Duodenal mucosa (tissue), 2 donors: ENCODE measurements around the gene AFAP1.

Source experiments
- H3K27ac ChIP-seq: one replicate; pipeline ENCODE4 v1.7.0; 2013; ENCODE audit warnings: low read depth, low read length
- H3K27me3 ChIP-seq, 2 donors: one replicate each; pipeline ENCODE4 v1.7.0; 2013; ENCODE audit warnings: low read length in 2 of 2, control low read depth in 1 of 2; ENCODE audit not compliant: insufficient read depth in 2 of 2, control insufficient read depth in 1 of 2
- H3K36me3 ChIP-seq, 2 donors: one replicate each; pipeline ENCODE4 v1.7.0; 2013; ENCODE audit warnings: low read length in 2 of 2, control low read depth in 1 of 2; ENCODE audit not compliant: insufficient read depth in 2 of 2, control insufficient read depth in 1 of 2
- H3K4me1 ChIP-seq, 2 donors: one replicate each; pipeline ENCODE4 v1.7.0; 2013; ENCODE audit warnings: low read length in 2 of 2, control low read depth in 1 of 2; ENCODE audit not compliant: insufficient read depth in 2 of 2, control insufficient read depth in 1 of 2
- H3K4me3 ChIP-seq, 2 donors: one replicate each; pipeline ENCODE4 v1.7.0; 2013; ENCODE audit warnings: low read length in 2 of 2, low read depth in 1 of 2
- H3K9ac ChIP-seq, 2 donors: one replicate each; pipeline ENCODE4 v1.7.0; 2013; ENCODE audit warnings: low read length in 2 of 2, low read depth in 1 of 2
- H3K9me3 ChIP-seq, 2 donors: one replicate each; pipeline ENCODE4 v1.7.0; 2013; ENCODE audit warnings: low read length in 2 of 2, control low read depth in 1 of 2; ENCODE audit not compliant: control insufficient read depth in 1 of 2

AFAP1 gene

GRCh38 chr4:7737268-7737645 lies 202.4 kb downstream of the AFAP1 start:
- no peaks in the 10 kb centered on the region for H3K4me1 ChIP-seq
- no peaks in the 10 kb centered on the region for H3K36me3 ChIP-seq
- H3K4me3 ChIP-seq: no peak overlapping the region
- no peak overlapping the region for H3K9ac ChIP-seq
- H3K27me3 ChIP-seq: no peaks in the 10 kb centered on the region
- no peaks in the 10 kb centered on the region for H3K9me3 ChIP-seq
- H3K27ac ChIP-seq: no peak overlapping the region

- Histone ChIP-seq H3K4me3 (no peak overlapping the region), H3K36me3 (no peaks in the 10 kb centered on the region), H3K9me3 (no peaks in the 10 kb centered on the region), H3K27me3 (no peaks in the 10 kb centered on the region), H3K9ac (no peak overlapping the region), H3K4me1 (no peaks in the 10 kb centered on the region), H3K27ac (no peak overlapping the region)
Measured at GRCh38 chr4:7736436-7737267, 203.0 kb downstream of the AFAP1 start.

GRCh38 chr4:7735961-7736360 lies 203.7 kb downstream of the AFAP1 start:
- H3K36me3 ChIP-seq: no peaks in the 10 kb centered on the region
- H3K27me3 ChIP-seq: no peaks in the 10 kb centered on the region
- no peaks in the 10 kb centered on the region for H3K4me1 ChIP-seq
- no peak overlapping the region for H3K4me3 ChIP-seq
- no peak overlapping the region for H3K27ac ChIP-seq
- no peak overlapping the region for H3K9ac ChIP-seq
- H3K9me3 ChIP-seq: no peaks in the 10 kb centered on the region

- no peaks in the 10 kb centered on the region for H3K4me1 ChIP-seq
- H3K27ac ChIP-seq: no peak overlapping the region
- H3K4me3 ChIP-seq: no peak overlapping the region
- no peaks in the 10 kb centered on the region for H3K9me3 ChIP-seq
- no peaks in the 10 kb centered on the region for H3K36me3 ChIP-seq
- no peaks in the 10 kb centered on the region for H3K27me3 ChIP-seq
- H3K9ac ChIP-seq: no peak overlapping the region
Measured at GRCh38 chr4:7735395-7735794, 204.3 kb downstream of the AFAP1 start.

GRCh38 chr4:7734651-7735260 lies 204.9 kb downstream of the AFAP1 start:
- no peak overlapping the region for H3K9ac ChIP-seq
- H3K4me3 ChIP-seq: no peak overlapping the region
- no peak overlapping the region for H3K27ac ChIP-seq
- no peaks in the 10 kb centered on the region for H3K9me3 ChIP-seq
- no peaks in the 10 kb centered on the region for H3K36me3 ChIP-seq
- H3K4me1 ChIP-seq: no peaks in the 10 kb centered on the region
- H3K27me3 ChIP-seq: no peaks in the 10 kb centered on the region

- Histone ChIP-seq H3K9ac (no peak overlapping the region), H3K4me1 (no peaks in the 10 kb centered on the region), H3K9me3 (no peaks in the 10 kb centered on the region), H3K27ac (no peak overlapping the region), H3K27me3 (no peaks in the 10 kb centered on the region), H3K36me3 (no peaks in the 10 kb centered on the region), H3K4me3 (no peak overlapping the region)
Measured at GRCh38 chr4:7733801-7734650, 205.6 kb downstream of the AFAP1 start.

GRCh38 chr4:7733201-7733600 lies 206.5 kb downstream of the AFAP1 start:
- Histone ChIP-seq H3K27ac (no peak overlapping the region), H3K9me3 (no peaks in the 10 kb centered on the region)

GRCh38 chr4:7732263-7732662 lies 207.4 kb downstream of the AFAP1 start:
- Histone ChIP-seq H3K27ac (no peak overlapping the region), H3K27me3 (no peaks in the 10 kb centered on the region), H3K9ac (no peak overlapping the region), H3K36me3 (no peaks in the 10 kb centered on the region), H3K4me3 (no peak overlapping the region), H3K9me3 (no peaks in the 10 kb centered on the region), H3K4me1 (no peaks in the 10 kb centered on the region)

More at GRCh38 chr4:7733201-7733600, 206.5 kb downstream of the AFAP1 start:
- Histone ChIP-seq H3K36me3 (no peaks in the 10 kb centered on the region), H3K9ac (no peak overlapping the region), H3K4me1 (no peaks in the 10 kb centered on the region), H3K27me3 (no peaks in the 10 kb centered on the region), H3K4me3 (no peak overlapping the region)

- H3K36me3 ChIP-seq: no peaks in the 10 kb centered on the region
- H3K9me3 ChIP-seq: no peaks in the 10 kb centered on the region
- H3K9ac ChIP-seq: no peak overlapping the region
- H3K4me3 ChIP-seq: no peak overlapping the region
- no peak overlapping the region for H3K27ac ChIP-seq
- no peaks in the 10 kb centered on the region for H3K4me1 ChIP-seq
- no peaks in the 10 kb centered on the region for H3K27me3 ChIP-seq
Measured at GRCh38 chr4:7731437-7731836, 208.2 kb downstream of the AFAP1 start.

GRCh38 chr4:7727749-7728148 lies 211.9 kb downstream of the AFAP1 start:
- H3K9ac ChIP-seq: no peak overlapping the region
- no peaks in the 10 kb centered on the region for H3K36me3 ChIP-seq
- no peaks in the 10 kb centered on the region for H3K9me3 ChIP-seq
- no peak overlapping the region for H3K27ac ChIP-seq
- H3K4me3 ChIP-seq: no peak overlapping the region
- no peaks in the 10 kb centered on the region for H3K27me3 ChIP-seq
- H3K4me1 ChIP-seq: no peaks in the 10 kb centered on the region
